Smooth muscle cell (in vitro differentiated cells): Measurements from ENCODE around the gene APC2. TPM values are rescaled to one million over a fixed set of nuclear protein-coding genes. Genes with fewer than 3 reads are reported as not detected.

ENCODE experiments used
- DNase-seq: peaks from one replicate; lab custom pipeline; 2025; ENCODE audit not compliant: unreplicated experiment; lab: John Stamatoyannopoulos, UW
- H2AFZ ChIP-seq: fragments of 200-600 bp; sonication (generic); 2 replicates; pipeline ENCODE4 v1.6.0; 2016; ENCODE audit warnings: antibody characterized with exemption, low read depth, mild to moderate bottlenecking
- H3F3A ChIP-seq: fragments of 200-600 bp; sonication (generic); 2 replicates; pipeline ENCODE4 v1.6.0; 2017; ENCODE audit warnings: antibody characterized with exemption, low read depth
- H3K27ac ChIP-seq: fragments of 200-600 bp; sonication (generic); 2 replicates; pipeline ENCODE4 v1.5.1; 2016; ENCODE audit warnings: low read depth, mild to moderate bottlenecking
- H3K27me3 ChIP-seq: fragments of 200-600 bp; sonication (generic); 2 replicates; pipeline ENCODE4 v1.6.1; 2016; ENCODE audit warnings: low read depth, mild to moderate bottlenecking
- H3K36me3 ChIP-seq: fragments of 200-600 bp; sonication (generic); 2 replicates; pipeline ENCODE4 v1.5.1; 2016; ENCODE audit warnings: low read depth
- H3K4me1 ChIP-seq: fragments of 200-600 bp; sonication (generic); 2 replicates; pipeline ENCODE4 v1.5.1; 2016; ENCODE audit warnings: low read depth
- H3K4me2 ChIP-seq: fragments of 200-600 bp; sonication (generic); 2 replicates; pipeline ENCODE4 v1.6.0; 2016; ENCODE audit warnings: mild to moderate bottlenecking
- H3K4me3 ChIP-seq: fragments of 200-600 bp; sonication (generic); 2 replicates; pipeline ENCODE4 v1.5.1; 2016; ENCODE audit warnings: mild to moderate bottlenecking
- H3K79me2 ChIP-seq: fragments of 200-600 bp; sonication (generic); 2 replicates; pipeline ENCODE4 v1.6.0; 2016; ENCODE audit warnings: low read depth, mild to moderate bottlenecking
- H3K9ac ChIP-seq: fragments of 200-600 bp; sonication (generic); 2 replicates; pipeline ENCODE4 v1.6.0; 2016; ENCODE audit warnings: low read depth
- H3K9me3 ChIP-seq: fragments of 200-600 bp; sonication (generic); replicated peaks from 2 replicates; pipeline ENCODE4 v1.5.1; 2016; ENCODE audit warnings: low read depth
- H4K20me1 ChIP-seq: fragments of 200-600 bp; sonication (generic); 2 replicates; pipeline ENCODE4 v1.6.0; 2016; ENCODE audit warnings: low read depth
- WGBS: methylation state at CpG from one replicate; pipeline ENCODE4 v1.1.7; 2016; ENCODE audit warnings: low lambda C conversion rate; 5-methylcytosine and 5-hydroxymethylcytosine counted together
- polyA plus RNA-seq: library from polyadenylated mRNA; unstranded; fragments of >200 nt; fragmentation: Nextera tagmentation; extraction: Ambion mirVana; gene quantifications from 2 replicates; pipeline ENCODE4 v1.2.1, GENCODE V29; 2016
- total RNA-seq: library from RNA; depleted of rRNA; stranded (reverse); fragments of >200 nt; gene quantifications from 2 replicates; pipeline ENCODE4 v1.2.3, GENCODE V29; 2014
- TF ChIP-seq, protein P1 (sequence below): fragments of 200-600 bp; sonication (generic); IDR thresholded peaks from 2 replicates; pipeline ENCODE4 v1.5.1; 2017; ENCODE audit warnings: borderline replicate concordance, mild to moderate bottlenecking, antibody characterized with exemption; ENCODE audit not compliant: insufficient read depth, poor library complexity, severe bottlenecking

Gene APC2
- total and polyA plus RNA-seq, 2 experiments from 2014 or later: 0.18 to 0.30 TPM

DNA sequence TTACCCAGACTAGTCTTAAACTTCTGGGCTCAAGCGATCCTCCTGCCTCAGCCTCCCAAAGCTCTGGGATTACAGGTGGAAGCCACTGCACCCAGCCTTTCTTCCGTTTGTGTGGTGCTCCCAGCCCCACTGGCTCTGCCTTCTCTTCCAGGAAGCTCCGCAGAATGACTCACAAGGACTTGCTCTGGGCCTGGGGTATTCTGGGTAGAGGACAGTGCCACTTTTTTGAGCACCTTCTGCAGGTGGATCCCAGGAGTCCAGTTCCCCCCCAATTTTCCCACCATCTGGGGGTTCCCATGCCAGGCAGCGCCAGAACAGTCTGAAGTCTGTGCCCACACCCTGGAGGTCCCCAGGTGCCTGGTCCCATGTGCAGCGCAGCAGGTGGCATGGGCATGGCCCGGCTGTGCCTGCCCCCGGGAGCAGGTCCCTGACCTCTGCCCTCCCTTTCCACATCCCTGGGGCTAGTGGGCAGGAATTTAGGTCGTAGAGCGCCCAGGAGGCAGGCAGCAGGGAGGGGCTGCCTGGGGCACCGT, 42.6 kb downstream of the APC2 start:
- peaks cover 12% of the 10 kb centered on the region for H3K4me1 ChIP-seq
- H3K27ac ChIP-seq: no peak overlapping the region
- H2AFZ ChIP-seq: no peak overlapping the region
- TF ChIP-seq, protein P1, sequence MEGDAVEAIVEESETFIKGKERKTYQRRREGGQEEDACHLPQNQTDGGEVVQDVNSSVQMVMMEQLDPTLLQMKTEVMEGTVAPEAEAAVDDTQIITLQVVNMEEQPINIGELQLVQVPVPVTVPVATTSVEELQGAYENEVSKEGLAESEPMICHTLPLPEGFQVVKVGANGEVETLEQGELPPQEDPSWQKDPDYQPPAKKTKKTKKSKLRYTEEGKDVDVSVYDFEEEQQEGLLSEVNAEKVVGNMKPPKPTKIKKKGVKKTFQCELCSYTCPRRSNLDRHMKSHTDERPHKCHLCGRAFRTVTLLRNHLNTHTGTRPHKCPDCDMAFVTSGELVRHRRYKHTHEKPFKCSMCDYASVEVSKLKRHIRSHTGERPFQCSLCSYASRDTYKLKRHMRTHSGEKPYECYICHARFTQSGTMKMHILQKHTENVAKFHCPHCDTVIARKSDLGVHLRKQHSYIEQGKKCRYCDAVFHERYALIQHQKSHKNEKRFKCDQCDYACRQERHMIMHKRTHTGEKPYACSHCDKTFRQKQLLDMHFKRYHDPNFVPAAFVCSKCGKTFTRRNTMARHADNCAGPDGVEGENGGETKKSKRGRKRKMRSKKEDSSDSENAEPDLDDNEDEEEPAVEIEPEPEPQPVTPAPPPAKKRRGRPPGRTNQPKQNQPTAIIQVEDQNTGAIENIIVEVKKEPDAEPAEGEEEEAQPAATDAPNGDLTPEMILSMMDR: no peak
- H3K79me2 ChIP-seq: no peaks in the 10 kb centered on the region
- no peak for DNase-seq
- H3K9ac ChIP-seq: no peak overlapping the region
- no peaks in the 10 kb centered on the region for H3K36me3 ChIP-seq
- H3K27me3 ChIP-seq: no peaks in the 10 kb centered on the region
- no peaks in the 10 kb centered on the region for H3F3A ChIP-seq
- no peak overlapping the region for H3K4me2 ChIP-seq
- WGBS: 79% methylated on average over 10 of the region's 10 CpGs
- H3K4me3 ChIP-seq: peak overlapping the region; percentile 50
- no peaks in the 10 kb centered on the region for H3K9me3 ChIP-seq
- H4K20me1 ChIP-seq: no peaks in the 10 kb centered on the region

DNA sequence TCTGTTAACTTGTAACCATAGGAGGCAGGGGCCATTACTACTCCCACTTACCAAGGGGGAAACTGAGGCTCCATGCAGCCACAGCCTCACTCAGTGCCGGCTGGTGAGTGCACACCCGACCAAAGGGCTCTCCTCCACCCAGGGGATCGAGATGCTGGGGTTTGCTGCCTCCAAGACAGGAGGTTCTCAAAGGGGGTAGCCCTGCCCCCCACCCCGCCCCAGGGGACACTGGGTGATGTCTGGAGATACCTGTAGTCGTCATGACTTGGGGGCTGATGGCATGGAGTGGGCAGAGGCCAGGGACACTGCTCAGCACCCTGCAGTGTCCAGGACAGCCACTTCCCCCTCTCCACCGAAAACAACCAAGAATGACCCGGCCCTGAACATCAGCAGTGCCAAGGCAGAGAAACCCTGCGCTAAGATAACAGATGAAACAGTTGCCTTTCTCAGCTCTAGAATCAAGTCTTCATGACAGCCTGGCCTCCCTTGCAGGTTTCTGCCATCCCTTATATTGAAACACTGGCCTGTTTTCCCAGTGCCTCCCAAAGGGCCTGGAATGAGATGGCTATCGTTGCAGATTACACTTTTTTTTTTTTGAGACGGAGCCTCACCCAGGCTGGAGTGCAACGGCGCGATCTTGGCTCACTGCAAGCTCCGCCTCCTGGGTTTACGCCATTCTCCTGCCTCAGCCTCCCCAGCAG, 44.3 kb downstream of the APC2 start:
- DNase-seq: no peak
- H3K4me3 ChIP-seq: no peak overlapping the region
- WGBS: 82% methylated on average over 15 of the region's 15 CpGs
- H3F3A ChIP-seq: no peaks in the 10 kb centered on the region
- H3K36me3 ChIP-seq: no peaks in the 10 kb centered on the region
- H3K27me3 ChIP-seq: no peaks in the 10 kb centered on the region
- no peaks in the 10 kb centered on the region for H3K79me2 ChIP-seq
- no peaks in the 10 kb centered on the region for H3K9me3 ChIP-seq
- TF ChIP-seq, protein P1: no peak
- no peak overlapping the region for H2AFZ ChIP-seq
- H3K4me1 ChIP-seq: peaks cover 12% of the 10 kb centered on the region
- no peak overlapping the region for H3K27ac ChIP-seq
- no peaks in the 10 kb centered on the region for H4K20me1 ChIP-seq
- H3K9ac ChIP-seq: no peak overlapping the region
- no peak overlapping the region for H3K4me2 ChIP-seq

DNA sequence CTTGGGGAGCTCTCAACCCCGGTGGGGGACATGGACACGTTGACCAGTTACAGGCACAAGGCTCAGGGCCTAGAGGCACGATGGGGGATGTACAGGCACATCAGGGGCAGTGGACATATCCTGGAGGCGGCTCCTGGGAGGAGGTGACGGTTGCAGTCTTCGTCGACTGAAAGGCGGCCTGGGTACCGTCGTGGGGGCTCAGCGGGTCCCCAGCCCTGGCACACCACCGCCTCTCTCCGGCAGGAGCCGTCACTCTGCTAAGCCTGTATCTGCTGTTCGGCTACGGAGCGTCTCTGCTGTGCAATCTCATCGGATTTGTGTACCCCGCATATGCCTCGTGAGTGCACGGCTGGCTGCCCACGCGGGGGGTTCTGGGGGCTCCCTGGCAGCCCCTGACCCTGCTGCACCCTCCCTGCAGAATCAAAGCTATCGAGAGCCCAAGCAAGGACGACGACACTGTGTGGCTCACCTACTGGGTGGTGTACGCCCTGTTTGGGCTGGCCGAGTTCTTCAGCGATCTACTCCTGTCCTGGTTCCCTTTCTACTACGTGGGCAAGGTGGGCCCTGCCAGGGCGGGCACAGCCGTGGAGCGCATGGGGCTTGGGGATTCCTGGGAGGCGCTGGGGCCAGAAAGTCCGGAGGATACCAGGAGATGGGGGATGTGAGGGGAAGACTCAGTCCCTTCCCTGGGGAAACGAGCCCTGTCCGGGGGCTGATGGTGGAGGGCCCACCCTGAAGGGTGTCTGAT, 45.3 kb downstream of the APC2 start:
- H3K9ac ChIP-seq: no peak overlapping the region
- no peaks in the 10 kb centered on the region for H3K36me3 ChIP-seq
- no peak overlapping the region for H3K27ac ChIP-seq
- H3K4me3 ChIP-seq: no peak overlapping the region
- H3F3A ChIP-seq: no peaks in the 10 kb centered on the region
- peaks cover 5% of the 10 kb centered on the region for H3K4me1 ChIP-seq
- TF ChIP-seq, protein P1: no peak
- no peaks in the 10 kb centered on the region for H3K27me3 ChIP-seq
- H3K4me2 ChIP-seq: no peak overlapping the region
- WGBS: 90% methylated on average over 37 of the region's 37 CpGs
- H2AFZ ChIP-seq: no peak overlapping the region
- DNase-seq: no peak
- H3K79me2 ChIP-seq: no peaks in the 10 kb centered on the region
- H3K9me3 ChIP-seq: no peaks in the 10 kb centered on the region
- H4K20me1 ChIP-seq: no peaks in the 10 kb centered on the region
